ENCODE results near the gene AGER.
"Not testable (repeated sequence)": the region's sequence is repeated elsewhere in the genome, so short reads cannot be mapped to it uniquely, and the experiment has no call there.

Gene AGER

DNA sequence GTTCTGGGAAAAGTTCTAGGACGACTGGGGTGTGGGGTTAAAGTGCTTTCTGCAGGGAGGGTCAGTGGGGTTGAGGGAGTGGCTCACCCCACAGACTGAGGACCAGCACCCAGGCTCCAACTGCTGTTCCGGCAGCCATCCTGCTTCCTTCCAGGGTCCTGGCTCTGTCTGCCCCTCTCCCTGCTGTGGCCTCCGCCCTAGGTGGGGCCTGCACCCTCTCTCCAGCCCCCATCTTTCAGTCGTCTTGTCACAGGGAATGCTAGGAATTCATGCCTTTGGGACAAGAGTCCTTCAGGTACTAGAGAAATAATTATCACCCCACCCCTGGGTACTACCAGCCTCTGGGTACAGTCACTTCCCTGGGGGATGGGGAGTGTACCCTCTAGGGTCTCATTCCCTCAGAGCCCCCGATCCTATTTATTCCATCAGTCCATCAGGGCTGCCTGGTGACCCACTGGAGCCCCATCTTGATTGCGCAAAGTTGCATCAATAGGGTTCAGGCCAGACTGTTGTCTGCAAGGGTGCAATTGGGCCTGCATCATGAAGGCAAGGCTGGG is at the start of gene AGER:
Gene AGER (minus strand): TSS at position 170 of the 557 bp plus-strand sequence. CDS start 31 bp downstream, at position 139.
- FAIRE-seq: no peak

GRCh38 chr6:32226434-32226833 is 42.4 kb upstream of the AGER start:
- FAIRE-seq: no peak

DNA sequence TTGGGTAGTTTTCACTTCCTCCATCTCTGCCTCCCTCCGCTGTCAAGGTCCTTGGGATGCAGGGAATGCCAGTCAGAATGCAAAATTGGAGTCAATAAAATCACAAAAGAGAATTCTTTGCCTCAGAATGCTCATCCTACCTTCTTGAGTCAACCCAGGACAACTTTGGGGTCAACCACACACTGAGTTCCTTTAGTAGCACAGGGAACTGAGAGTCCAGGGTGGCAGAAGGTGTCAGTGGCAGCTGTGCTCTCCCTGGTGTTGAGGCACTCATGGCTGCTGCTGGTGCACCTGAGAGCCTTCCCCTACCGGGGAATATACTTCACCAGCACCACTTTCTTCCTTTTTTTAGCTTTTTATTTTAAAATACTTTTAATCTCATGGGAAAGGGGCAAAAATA is 40.6 kb upstream of the AGER start:
- FAIRE-seq: no peak

DNA sequence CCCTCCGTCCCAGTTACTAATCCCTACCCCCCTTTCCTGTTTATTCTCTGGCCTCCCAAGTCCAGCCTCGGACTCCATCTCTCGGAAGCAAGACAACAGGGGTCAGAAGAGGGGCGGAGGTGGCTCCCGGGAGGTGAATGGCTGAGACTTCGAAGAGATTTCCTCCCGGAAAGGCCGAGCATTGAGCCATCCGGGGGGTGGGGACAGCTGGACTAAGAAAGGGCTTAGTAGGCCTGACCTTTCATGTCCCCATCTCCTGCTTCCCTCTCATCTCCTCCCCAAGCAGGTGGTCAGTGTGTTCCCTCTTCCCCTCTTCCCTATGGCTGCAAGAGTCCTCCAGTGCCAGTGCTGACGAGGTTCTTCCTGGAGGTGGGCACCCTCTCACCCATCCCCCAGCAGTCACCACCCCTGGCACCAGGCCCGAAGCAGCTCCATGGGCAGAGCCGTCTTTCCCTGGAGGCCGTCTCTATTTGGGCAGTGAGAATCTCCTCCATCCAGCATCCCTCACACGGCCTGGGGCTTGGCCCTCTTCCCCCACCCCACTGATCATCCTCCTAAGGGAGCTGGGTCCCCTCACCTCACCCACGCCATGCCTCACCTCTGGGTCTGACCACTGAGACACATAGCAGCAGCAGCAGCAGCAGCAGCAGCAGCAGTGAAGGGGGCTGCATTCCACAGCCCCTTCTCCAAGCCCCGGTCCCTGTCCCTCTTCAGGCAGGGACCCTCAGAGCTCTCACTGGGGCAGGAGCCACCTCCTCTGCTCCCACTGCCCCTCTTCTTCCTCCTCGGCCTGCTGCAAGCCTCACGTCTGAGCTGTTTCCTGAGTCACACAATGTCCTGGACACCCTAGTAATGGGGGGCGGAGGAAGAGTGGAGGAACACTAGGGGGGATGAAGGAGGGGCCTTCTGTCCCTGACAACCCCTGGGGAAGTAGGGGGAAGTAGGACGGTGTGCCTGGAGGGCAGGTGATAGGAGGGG is 39.5 kb upstream of the AGER start, which contains the start of gene NOTCH4:
Gene NOTCH4 (minus strand): TSS at position 810 of the 978 bp plus-strand sequence. CDS start 139 bp downstream, at position 671.
- FAIRE-seq: no peak

GRCh38 chr6:32222333-32223230 is 38.5 kb upstream of the AGER start:
- FAIRE-seq: no peak

GRCh38 chr6:32220021-32220420 is 36.0 kb upstream of the AGER start:
- no peak for FAIRE-seq

GRCh38 chr6:32218167-32218566 is 34.1 kb upstream of the AGER start:
- no peak for FAIRE-seq

GRCh38 chr6:32216998-32217397 is 32.9 kb upstream of the AGER start:
- no peak for FAIRE-seq

GRCh38 chr6:32216285-32216684 is 32.2 kb upstream of the AGER start:
- FAIRE-seq: no peak

- FAIRE-seq: no peak
Measured at GRCh38 chr6:32215617-32216016, 31.6 kb upstream of the AGER start.

DNA sequence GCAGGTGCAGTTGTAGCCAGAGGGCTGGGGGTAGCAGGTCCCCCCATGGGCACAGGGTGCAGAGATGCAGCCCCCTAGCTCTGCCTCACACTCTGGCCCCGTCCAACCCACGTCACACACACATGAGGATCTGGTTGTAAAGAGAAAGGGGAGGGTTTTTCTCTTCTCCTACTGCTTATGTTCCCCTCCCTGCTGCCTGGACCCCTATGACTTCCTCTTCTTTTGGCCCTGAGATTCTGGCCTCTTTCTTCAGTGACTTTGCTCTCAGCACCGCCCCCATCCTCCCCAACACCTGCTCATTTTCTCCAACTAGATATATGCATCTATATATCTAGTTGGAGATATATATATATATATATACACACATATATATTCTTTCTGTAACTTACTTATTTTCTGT is 30.1 kb upstream of the AGER start:
- no peak for FAIRE-seq

GRCh38 chr6:32213649-32214048 is 29.6 kb upstream of the AGER start:
- no peak for FAIRE-seq

DNA sequence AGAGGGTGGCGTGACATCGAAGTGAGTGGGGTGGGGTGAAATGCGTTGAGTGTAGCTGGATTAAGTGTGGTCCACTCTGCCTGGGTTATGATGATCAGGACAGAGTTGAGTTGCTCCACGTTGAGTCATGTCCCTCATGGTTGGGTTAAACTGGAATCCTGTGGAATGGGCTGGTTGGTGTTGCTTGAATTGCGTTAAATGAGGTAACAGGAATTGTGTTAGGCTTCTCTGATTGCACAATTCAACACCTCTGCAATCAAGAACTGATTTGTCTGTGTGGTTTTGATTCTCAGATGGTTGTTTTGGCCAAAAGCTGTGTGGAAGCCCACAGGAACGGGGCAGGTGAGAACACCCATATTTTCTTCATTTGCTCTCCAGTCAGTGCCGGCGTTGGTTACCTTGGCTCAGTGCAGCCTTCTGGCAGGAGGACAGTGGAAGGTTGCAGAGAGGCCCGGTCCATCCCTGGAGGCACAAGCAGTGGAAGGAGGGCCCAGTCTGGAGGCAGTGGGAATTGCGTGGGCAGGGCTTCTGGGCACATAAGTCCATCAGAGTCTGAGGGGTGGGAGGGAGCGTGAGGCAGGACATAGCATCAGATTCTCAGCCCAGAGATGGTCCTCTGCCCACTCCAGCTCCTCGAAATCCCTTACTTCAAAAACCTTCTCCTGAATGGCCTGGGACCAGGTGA is 28.2 kb upstream of the AGER start:
- FAIRE-seq: no peak

GRCh38 chr6:32211432-32211831 is 27.4 kb upstream of the AGER start:
- FAIRE-seq: not testable (repeated sequence)

DNA sequence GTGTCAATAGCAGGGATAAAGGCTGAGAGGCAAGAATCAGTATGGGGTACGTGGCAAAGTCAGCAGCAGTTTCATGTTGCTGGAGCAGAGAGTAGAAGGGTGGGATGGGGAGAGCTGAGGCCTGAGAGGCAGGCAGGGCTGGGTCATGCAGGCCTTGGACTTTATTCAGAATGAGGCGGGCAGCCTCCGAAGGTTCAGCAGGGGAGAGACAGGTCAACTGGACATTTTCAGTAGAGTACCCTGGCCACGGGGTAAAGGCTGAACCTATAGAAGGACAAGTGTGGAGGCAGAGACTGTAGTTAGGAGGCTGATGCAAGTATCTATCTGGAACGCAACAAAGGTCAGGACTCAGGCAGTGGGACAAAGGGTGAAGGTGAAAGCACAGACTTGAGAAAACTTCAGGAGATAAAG is 26.1 kb upstream of the AGER start:
- FAIRE-seq: no peak

DNA sequence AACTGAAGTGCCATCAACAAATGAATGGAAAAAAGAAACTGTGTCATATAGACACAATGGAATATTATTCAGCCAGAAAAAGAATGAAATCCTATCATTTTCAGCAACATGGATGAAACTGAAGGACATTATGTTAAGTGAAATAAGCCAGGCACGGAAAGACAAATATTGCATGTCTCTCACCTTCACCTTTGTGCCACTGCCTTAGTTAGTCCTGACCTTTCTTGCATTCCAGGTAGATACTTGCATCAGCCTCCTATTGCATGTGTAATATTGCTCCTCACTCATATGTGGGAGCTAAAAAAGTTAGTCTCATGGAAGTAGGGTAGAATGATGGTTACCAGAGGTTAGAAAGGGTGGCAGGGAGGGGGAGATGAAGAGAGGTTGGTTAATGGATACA is 24.9 kb upstream of the AGER start:
- FAIRE-seq: no peak

DNA sequence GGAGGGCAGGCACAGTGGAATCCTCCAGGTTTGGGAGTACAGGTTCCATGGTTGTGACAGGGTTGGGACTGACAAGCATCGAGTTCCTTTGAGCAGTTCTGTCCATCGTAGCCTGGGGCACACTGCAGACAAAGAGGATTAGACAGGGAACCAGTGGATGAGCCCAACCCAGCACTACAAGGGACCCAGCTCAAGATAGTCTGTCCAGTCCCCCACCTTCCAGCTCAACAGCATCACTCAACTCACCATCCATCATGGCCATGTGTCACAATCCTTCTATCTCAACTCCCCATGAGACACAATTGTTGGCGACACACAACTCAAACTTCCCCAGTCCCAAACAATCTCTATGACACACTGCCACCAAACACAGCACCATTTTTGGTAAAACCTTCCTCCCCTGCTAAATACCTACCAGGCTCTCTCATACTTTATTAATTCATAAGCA is 20.2 kb upstream of the AGER start:
- no peak for FAIRE-seq

- no peak for FAIRE-seq
Measured at GRCh38 chr6:32203426-32204267, 19.6 kb upstream of the AGER start.

DNA sequence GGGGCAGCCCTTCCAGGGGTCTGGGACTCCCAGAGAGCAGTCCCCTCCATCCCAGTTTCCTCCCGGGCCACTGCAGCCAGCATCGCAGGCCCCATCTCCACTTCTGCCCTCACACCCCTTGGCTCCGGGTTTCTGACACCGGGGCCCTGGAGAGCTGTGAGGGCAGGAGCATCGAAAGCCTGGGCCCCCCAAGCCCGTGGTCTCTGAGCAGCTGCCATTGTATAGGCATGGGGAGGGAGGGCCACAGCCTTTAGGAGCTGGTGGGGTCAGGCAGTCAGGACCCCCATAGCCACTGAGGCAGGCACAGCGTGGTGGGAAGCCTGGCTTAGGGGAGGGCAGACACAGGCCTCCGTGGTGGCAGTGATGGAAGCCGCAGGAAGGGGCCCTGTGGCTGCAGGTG is 18.1 kb upstream of the AGER start:
- FAIRE-seq: no peak

- FAIRE-seq: no peak
Measured at GRCh38 chr6:32200711-32201475, 16.8 kb upstream of the AGER start.

GRCh38 chr6:32198866-32199265 is 14.8 kb upstream of the AGER start:
- no peak for FAIRE-seq

All from islet of Langerhans (tissue), 1 donor.